CD4-positive, CD25-positive, alpha-beta regulatory T cell (primary cell): ENCODE measurements around the gene ALKBH3. TPM values are rescaled to one million over a fixed set of nuclear protein-coding genes. Genes with fewer than 3 reads are reported as not detected.

Source experiments
- ATAC-seq, 2 donors: fragments of 150-1000 bp; cut with Tn5 transposase; one replicate each; pipeline ENCODE4 v1.10.0; 2021; ENCODE audit warnings: low read depth in 2 of 2, moderate number of reproducible peaks in 2 of 2, moderate library complexity in 1 of 2
- DNase-seq, 3 donors: peaks; one replicate each; pipeline versions ENCODE4 v3.0.0 to v3.0.0-alpha.2; 2012 to 2022; ENCODE audit warnings: mixed read lengths in 1 of 3
- H3K27ac ChIP-seq: one replicate; pipeline ENCODE4 v1.7.0; 2013; ENCODE audit warnings: mild to moderate bottlenecking, low read length; ENCODE audit not compliant: insufficient read depth, poor library complexity, severe bottlenecking
- H3K27me3 ChIP-seq: one replicate; pipeline ENCODE4 v1.7.0; 2013; ENCODE audit warnings: low read length; ENCODE audit not compliant: control insufficient read depth, insufficient read depth
- H3K36me3 ChIP-seq: one replicate; pipeline ENCODE4 v1.7.0; 2013; ENCODE audit warnings: mild to moderate bottlenecking, low read length, moderate library complexity; ENCODE audit not compliant: control insufficient read depth, insufficient read depth
- H3K4me1 ChIP-seq: 2 replicates; pipeline ENCODE4 v1.7.0; 2013; ENCODE audit warnings: mild to moderate bottlenecking, low read length; ENCODE audit not compliant: insufficient read depth, control insufficient read depth, poor library complexity, severe bottlenecking
- H3K4me3 ChIP-seq: one replicate; pipeline ENCODE4 v1.7.0; 2013; ENCODE audit warnings: low read depth, mild to moderate bottlenecking, low read length, moderate library complexity
- H3K9me3 ChIP-seq, 2 experiments: 1 replicate in 1 of 2; 2 replicates in 1 of 2; pipeline ENCODE4 v1.7.0; 2013; ENCODE audit warnings: low read length in 2 of 2, mild to moderate bottlenecking in 1 of 2, moderate library complexity in 1 of 2; ENCODE audit not compliant: control insufficient read depth in 2 of 2
- H3K27ac Mint-ChIP-seq, 3 donors: one replicate each; pipeline ENCODE4 v1.8.0; 2020 to 2022; ENCODE audit warnings: mild to moderate bottlenecking in 3 of 3, mixed read lengths in 3 of 3, moderate library complexity in 2 of 3
- H3K27me3 Mint-ChIP-seq: one replicate; pipeline ENCODE4 v1.8.0; 2022; ENCODE audit warnings: mild to moderate bottlenecking, mixed read lengths
- H3K36me3 Mint-ChIP-seq: one replicate; pipeline ENCODE4 v1.8.0; 2020; ENCODE audit warnings: mixed read lengths
- H3K4me1 Mint-ChIP-seq, 4 donors: one replicate each; pipeline ENCODE4 v1.8.0; 2020 to 2022; ENCODE audit warnings: mixed read lengths in 4 of 4, mild to moderate bottlenecking in 1 of 4
- H3K4me3 Mint-ChIP-seq, 4 donors: one replicate each; pipeline ENCODE4 v1.8.0; 2020 to 2022; ENCODE audit warnings: mild to moderate bottlenecking in 4 of 4, mixed read lengths in 4 of 4, moderate library complexity in 3 of 4
- H3K9me3 Mint-ChIP-seq, 7 donors: one replicate each; pipeline ENCODE4 v1.8.0; 2020 to 2022; ENCODE audit warnings: mixed read lengths in 7 of 7, mild to moderate bottlenecking in 3 of 7, moderate library complexity in 2 of 7
- polyA plus RNA-seq, 4 donors: library from polyadenylated mRNA; unstranded; fragments of 300-500 nt; fragmentation: Illumina TruSeq; gene quantifications; one replicate each; pipeline ENCODE4 v1.2.3, GENCODE V29; 2021
- total RNA-seq: library from RNA; stranded (reverse); gene quantifications from one replicate; pipeline ENCODE4 v1.2.3, GENCODE V29; 2022

The ALKBH3 gene
- total and polyA plus RNA-seq, 5 donors from 2014 or later = 17.4 to 49.7 (median 35.4) TPM

GRCh38 chr11:43937434-43938411 is 57.1 kb downstream of the ALKBH3 start:
- no peaks in the 10 kb centered on the region for H3K9me3 ChIP-seq
- no peak for DNase-seq
- Mint-ChIP-seq H3K4me1 (peaks cover 0 to 5% (median 4%) of the 10 kb centered on the region in 4 donors), H3K36me3 (peaks cover 3% of the 10 kb centered on the region), H3K27ac (no peak overlapping the region), H3K9me3 (no peaks in the 10 kb centered on the region), H3K4me3 (no peak overlapping the region), H3K27me3 (peaks cover 43% of the 10 kb centered on the region)
- H3K36me3 ChIP-seq = no peaks in the 10 kb centered on the region
- ATAC-seq = no peak
- no peak overlapping the region for H3K4me3 ChIP-seq
- peaks cover 6% of the 10 kb centered on the region for H3K4me1 ChIP-seq
- no peak overlapping the region for H3K27ac ChIP-seq
- peaks cover 3% of the 10 kb centered on the region for H3K27me3 ChIP-seq

- H3K4me1 Mint-ChIP-seq = peaks cover 0 to 15% (median 8%) of the 10 kb centered on the region in 4 donors
- Histone ChIP-seq H3K4me1 (peaks cover 24% of the 10 kb centered on the region), H3K36me3 (no peaks in the 10 kb centered on the region), H3K27me3 (peaks cover 15% of the 10 kb centered on the region), H3K4me3 (peak overlapping the region; percentile 2), H3K9me3 (no peaks in the 10 kb centered on the region), H3K27ac (no peak overlapping the region)
- H3K36me3 Mint-ChIP-seq = peaks cover 3% of the 10 kb centered on the region
- H3K4me3 Mint-ChIP-seq = peak overlapping the region; percentile 66 to 91 (median 81)
- H3K27me3 Mint-ChIP-seq = peaks cover 72% of the 10 kb centered on the region
- no peaks in the 10 kb centered on the region for H3K9me3 Mint-ChIP-seq
- DNase-seq (no peak), ATAC-seq (no peak)
- no peak overlapping the region for H3K27ac Mint-ChIP-seq
These were observed 60.8 kb downstream of the ALKBH3 start for GRCh38 chr11:43941257-43941994.

- Mint-ChIP-seq H3K36me3 (peaks cover 3% of the 10 kb centered on the region), H3K27ac (no peak overlapping the region), H3K4me1 (peaks cover 0 to 15% (median 8%) of the 10 kb centered on the region in 4 donors), H3K9me3 (no peaks in the 10 kb centered on the region), H3K4me3 (peak overlapping the region in 2 of 4 donors; percentile 50 to 66), H3K27me3 (peaks cover 75% of the 10 kb centered on the region)
- peaks cover 24% of the 10 kb centered on the region for H3K4me1 ChIP-seq
- H3K4me3 ChIP-seq = no peak overlapping the region
- peaks cover 15% of the 10 kb centered on the region for H3K27me3 ChIP-seq
- no peaks in the 10 kb centered on the region for H3K9me3 ChIP-seq
- ATAC-seq (no peak), DNase-seq (peak in 1 of 3 donors; percentile 15)
- H3K27ac ChIP-seq = no peak overlapping the region
- no peaks in the 10 kb centered on the region for H3K36me3 ChIP-seq
These were observed 62.2 kb downstream of the ALKBH3 start for GRCh38 chr11:43942662-43943371.

- H3K36me3 Mint-ChIP-seq = peaks cover 3% of the 10 kb centered on the region
These were observed 62.8 kb downstream of the ALKBH3 start for GRCh38 chr11:43943372-43943930.

GRCh38 chr11:43943931-43944751 is 63.5 kb downstream of the ALKBH3 start:
- DNase-seq = no peak
- Mint-ChIP-seq H3K36me3 (peaks cover 3% of the 10 kb centered on the region), H3K27me3 (peaks cover 79% of the 10 kb centered on the region), H3K27ac (no peak overlapping the region), H3K4me3 (peak overlapping the region; percentile 66 to 89 (median 80)), H3K9me3 (no peaks in the 10 kb centered on the region), H3K4me1 (peaks cover 0 to 15% (median 8%) of the 10 kb centered on the region in 4 donors)
- no peak overlapping the region for H3K27ac ChIP-seq
- H3K4me3 ChIP-seq = no peak overlapping the region
- H3K27me3 ChIP-seq = peaks cover 15% of the 10 kb centered on the region
- no peaks in the 10 kb centered on the region for H3K9me3 ChIP-seq
- no peaks in the 10 kb centered on the region for H3K36me3 ChIP-seq
- peaks cover 24% of the 10 kb centered on the region for H3K4me1 ChIP-seq
- no peak for ATAC-seq

More at GRCh38 chr11:43943372-43943930, 62.8 kb downstream of the ALKBH3 start:
- H3K9me3 Mint-ChIP-seq = no peaks in the 10 kb centered on the region
- Histone ChIP-seq H3K9me3 (no peaks in the 10 kb centered on the region), H3K27me3 (peaks cover 15% of the 10 kb centered on the region), H3K27ac (no peak overlapping the region), H3K4me1 (peaks cover 24% of the 10 kb centered on the region), H3K4me3 (no peak overlapping the region), H3K36me3 (no peaks in the 10 kb centered on the region)
- peaks cover 73% of the 10 kb centered on the region for H3K27me3 Mint-ChIP-seq
- peaks cover 0 to 15% (median 8%) of the 10 kb centered on the region in 4 donors for H3K4me1 Mint-ChIP-seq
- ATAC-seq (no peak), DNase-seq (no peak)
- H3K4me3 Mint-ChIP-seq = peak overlapping the region; percentile 78 to 89 (median 85)
- no peak overlapping the region for H3K27ac Mint-ChIP-seq

- ATAC-seq (no peak), DNase-seq (peak; percentile 15 to 50 (median 18))
- no peak overlapping the region for H3K27ac Mint-ChIP-seq
- H3K27me3 Mint-ChIP-seq = peaks cover 77% of the 10 kb centered on the region
- peaks cover 3% of the 10 kb centered on the region for H3K36me3 Mint-ChIP-seq
- H3K9me3 Mint-ChIP-seq = no peaks in the 10 kb centered on the region
- no peaks in the 10 kb centered on the region for H3K36me3 ChIP-seq
- H3K4me1 ChIP-seq = peaks cover 24% of the 10 kb centered on the region
- no peaks in the 10 kb centered on the region for H3K9me3 ChIP-seq
- peak overlapping the region; percentile 52 to 75 (median 59) for H3K4me3 Mint-ChIP-seq
- no peak overlapping the region for H3K4me3 ChIP-seq
- H3K27ac ChIP-seq = no peak overlapping the region
- H3K27me3 ChIP-seq = peaks cover 15% of the 10 kb centered on the region
- peaks cover 0 to 15% (median 8%) of the 10 kb centered on the region in 4 donors for H3K4me1 Mint-ChIP-seq
These were observed 64.2 kb downstream of the ALKBH3 start for GRCh38 chr11:43944761-43945311.
